Activated naive CD8-positive, alpha-beta T cell treated with anti-CD3 and anti-CD28 coated beads, Interleukin-2, amount 50 U/mL, for 24 hours (primary cell): Measurements from ENCODE around the gene ARHGAP6.

Experiments used
- ATAC-seq: fragments of 150-1000 bp; cut with Tn5 transposase; one replicate; pipeline ENCODE4 v1.10.0; 2021
- DNase-seq: peaks from one replicate; pipeline ENCODE4 v3.0.0; 2021
- H3K27ac Mint-ChIP-seq: one replicate; pipeline ENCODE4 v1.8.0; 2021; ENCODE audit warnings: mild to moderate bottlenecking, mixed read lengths
- H3K27me3 Mint-ChIP-seq: one replicate; pipeline ENCODE4 v1.8.0; 2021; ENCODE audit warnings: mixed read lengths
- H3K36me3 Mint-ChIP-seq: one replicate; pipeline ENCODE4 v1.8.0; 2021; ENCODE audit warnings: low read depth, mixed read lengths
- H3K4me1 Mint-ChIP-seq: one replicate; pipeline ENCODE4 v1.8.0; 2021; ENCODE audit warnings: mixed read lengths
- H3K4me3 Mint-ChIP-seq: one replicate; pipeline ENCODE4 v1.8.0; 2021; ENCODE audit warnings: mild to moderate bottlenecking, moderate library complexity, mixed read lengths
- H3K9me3 Mint-ChIP-seq: one replicate; pipeline ENCODE4 v1.8.0; 2021; ENCODE audit warnings: mixed read lengths

ARHGAP6 gene

DNA sequence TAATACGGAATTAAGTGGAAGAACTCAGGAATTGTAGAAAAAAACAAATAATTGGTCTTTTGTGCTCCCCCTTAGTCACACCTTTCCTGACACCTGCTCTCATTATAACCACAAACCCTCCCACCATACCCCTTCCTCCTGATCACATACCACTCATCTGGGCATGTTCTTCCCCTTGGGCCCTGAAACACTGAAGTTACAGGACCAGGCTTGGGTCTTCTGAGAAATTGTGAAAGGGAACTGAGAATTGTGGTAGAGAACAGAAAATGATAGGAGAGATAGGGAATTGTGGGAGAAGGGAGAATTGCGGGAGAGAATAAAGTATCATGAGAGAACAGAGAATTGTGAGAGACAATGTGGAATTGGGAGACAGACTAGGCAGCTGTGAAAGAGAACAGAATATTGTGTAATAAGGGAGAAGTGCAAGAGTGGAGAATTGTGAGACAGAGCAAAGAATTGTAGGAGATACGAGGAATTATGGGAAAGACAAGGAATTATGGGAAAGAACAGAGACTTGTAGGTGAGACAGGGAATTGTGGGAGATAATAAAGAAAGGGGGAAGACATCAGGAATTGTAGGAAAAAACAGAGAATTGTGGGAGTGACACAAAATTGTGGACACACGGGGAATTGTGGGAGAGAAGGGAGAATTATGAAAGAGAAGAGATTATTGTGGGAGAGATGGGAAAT, 557.3 kb downstream of the ARHGAP6 start:
- Mint-ChIP-seq H3K27ac (no peak overlapping the region), H3K4me3 (no peak overlapping the region), H3K9me3 (no peaks in the 10 kb centered on the region), H3K36me3 (peaks cover 2% of the 10 kb centered on the region), H3K4me1 (peaks cover 16% of the 10 kb centered on the region), H3K27me3 (no peaks in the 10 kb centered on the region)
- ATAC-seq, result no peak
- DNase-seq, result no peak

DNA sequence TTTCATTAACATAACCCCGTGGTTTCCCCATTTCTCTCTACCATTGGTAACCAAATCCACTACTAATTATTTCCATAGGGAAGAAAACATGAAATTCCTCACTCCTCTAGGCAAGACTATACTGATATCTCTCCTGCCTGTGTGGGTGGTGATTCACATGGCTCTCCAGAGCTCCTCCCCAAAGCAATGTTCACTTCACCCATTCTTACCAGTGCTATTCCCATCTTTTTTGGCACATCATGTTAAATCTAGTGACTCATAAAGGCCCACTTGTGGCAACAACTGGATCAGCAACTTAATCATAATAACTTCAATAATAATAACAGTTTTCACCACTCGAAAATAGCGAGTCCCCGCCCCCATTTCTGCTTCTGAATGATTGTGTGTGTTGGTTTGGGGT, 560.6 kb downstream of the ARHGAP6 start:
- H3K27me3 Mint-ChIP-seq, result no peaks in the 10 kb centered on the region
- ATAC-seq, result no peak
- peaks cover 4% of the 10 kb centered on the region for H3K36me3 Mint-ChIP-seq

DNA sequence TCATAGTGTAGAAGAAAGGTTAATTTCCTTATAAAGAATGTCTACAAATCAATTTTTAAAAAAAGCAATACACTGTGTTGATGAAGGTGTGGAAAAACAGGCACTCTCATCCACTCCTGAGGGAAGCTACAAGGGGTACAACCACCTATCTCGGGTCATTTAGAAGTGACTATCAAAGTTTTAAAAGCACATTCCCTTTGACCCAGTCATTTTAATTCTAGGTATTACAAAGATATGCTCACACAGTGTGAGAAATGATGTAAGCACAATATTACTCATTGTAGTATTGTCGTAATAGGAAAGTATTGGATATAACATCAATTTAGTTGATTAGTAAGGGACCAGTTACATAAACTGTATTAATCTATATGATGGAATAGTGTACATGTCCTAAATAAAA, 562.0 kb downstream of the ARHGAP6 start:
- H3K27me3 Mint-ChIP-seq, result no peaks in the 10 kb centered on the region
- no peaks in the 10 kb centered on the region for H3K9me3 Mint-ChIP-seq
- H3K27ac Mint-ChIP-seq, result no peak overlapping the region
- no peak for ATAC-seq
- peaks cover 4% of the 10 kb centered on the region for H3K36me3 Mint-ChIP-seq
- no peak overlapping the region for H3K4me3 Mint-ChIP-seq
- H3K4me1 Mint-ChIP-seq, result no peaks in the 10 kb centered on the region
- no peak for DNase-seq

More for the DNA sequence above, 560.6 kb downstream of the ARHGAP6 start:
- Mint-ChIP-seq H3K9me3 (no peaks in the 10 kb centered on the region), H3K4me3 (no peak overlapping the region), H3K4me1 (no peaks in the 10 kb centered on the region), H3K27ac (no peak overlapping the region)
- no peak for DNase-seq

DNA sequence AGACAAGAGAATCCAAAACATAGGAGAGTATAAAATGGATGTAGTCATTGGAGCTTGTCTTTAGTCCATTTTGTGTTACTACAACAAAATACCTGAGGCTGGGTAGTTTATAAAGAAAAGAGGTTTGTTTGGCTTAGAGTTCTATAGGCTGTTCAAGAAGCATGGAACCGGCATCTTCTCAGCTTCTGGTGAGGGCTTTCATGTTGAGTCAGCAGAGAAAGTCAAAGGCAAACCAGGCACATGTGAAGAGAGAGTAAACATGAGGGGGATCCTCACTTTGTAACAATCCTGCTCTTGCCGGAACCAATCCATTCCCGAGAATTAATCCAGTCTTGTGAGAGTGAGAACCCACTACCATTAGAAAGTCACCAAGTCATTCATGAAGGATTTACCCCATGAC, 562.7 kb downstream of the ARHGAP6 start:
- peaks cover 4% of the 10 kb centered on the region for H3K36me3 Mint-ChIP-seq

DNA sequence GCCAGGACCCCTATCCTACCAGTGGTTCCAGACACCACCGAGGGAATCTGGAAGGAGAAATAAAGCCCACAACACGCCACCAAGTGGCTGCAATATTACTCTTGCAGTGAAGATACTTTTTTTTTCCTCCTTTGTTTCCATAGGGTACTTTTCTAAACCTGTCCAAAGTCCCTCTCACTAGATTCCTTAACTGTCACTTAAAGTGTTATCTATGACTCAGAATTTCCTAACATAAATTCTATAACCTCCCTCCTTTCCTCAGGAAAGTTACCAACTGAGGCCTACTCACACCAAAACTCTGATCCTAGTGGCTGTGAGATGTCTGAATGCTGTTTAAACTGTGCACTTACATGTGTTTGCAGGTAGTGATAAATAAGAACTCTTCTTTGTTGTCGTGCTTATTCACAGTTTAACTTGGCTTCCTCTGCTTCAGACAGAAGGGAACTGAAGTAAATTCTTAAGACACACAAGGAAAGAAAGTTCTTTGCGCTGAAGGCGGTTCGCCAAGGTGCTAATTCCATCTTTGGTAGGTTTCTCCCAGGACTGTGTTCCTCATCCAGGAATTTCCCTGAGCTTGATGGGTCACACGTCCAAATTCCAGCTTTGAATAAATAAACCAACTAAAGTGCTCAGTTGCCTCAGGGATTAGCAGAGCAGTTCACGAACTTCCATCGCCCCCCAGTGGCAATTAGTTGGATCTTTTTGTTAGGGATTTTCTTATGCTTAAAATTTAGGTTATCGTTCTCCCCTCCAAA, 565.3 kb downstream of the ARHGAP6 start:
- no peak for ATAC-seq
- DNase-seq, result no peak
- Mint-ChIP-seq H3K4me1 (no peaks in the 10 kb centered on the region), H3K4me3 (no peak overlapping the region), H3K36me3 (peaks cover 4% of the 10 kb centered on the region), H3K27ac (no peak overlapping the region), H3K9me3 (no peaks in the 10 kb centered on the region), H3K27me3 (no peaks in the 10 kb centered on the region)

More for the DNA sequence above, 562.7 kb downstream of the ARHGAP6 start:
- Mint-ChIP-seq H3K27me3 (no peaks in the 10 kb centered on the region), H3K4me3 (no peak overlapping the region), H3K4me1 (no peaks in the 10 kb centered on the region), H3K27ac (no peak overlapping the region), H3K9me3 (no peaks in the 10 kb centered on the region)
- ATAC-seq, result no peak
- DNase-seq, result no peak

DNA sequence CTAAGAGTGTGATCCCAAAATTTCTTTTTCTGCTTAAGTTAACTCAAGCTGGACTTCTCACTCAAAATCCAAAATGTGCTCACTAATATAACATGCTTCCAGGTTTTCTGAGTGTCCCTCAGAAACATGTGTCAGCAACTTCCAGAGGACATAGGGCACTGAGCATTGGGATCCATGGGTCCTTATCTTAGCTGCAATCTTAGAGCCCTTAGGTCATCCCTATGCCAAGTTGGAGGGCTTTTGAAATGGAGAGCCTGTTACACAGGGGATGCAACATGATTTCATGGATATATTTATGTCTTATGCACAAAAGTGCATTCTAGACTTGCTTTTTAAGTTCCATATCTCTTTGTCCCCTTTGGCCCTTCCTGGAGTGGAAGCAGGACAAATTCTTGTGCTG, 566.3 kb downstream of the ARHGAP6 start:
- Mint-ChIP-seq H3K4me3 (no peak overlapping the region), H3K27me3 (no peaks in the 10 kb centered on the region), H3K4me1 (no peaks in the 10 kb centered on the region), H3K36me3 (peaks cover 2% of the 10 kb centered on the region), H3K27ac (no peak overlapping the region), H3K9me3 (no peaks in the 10 kb centered on the region)
- ATAC-seq (no peak), DNase-seq (no peak)

DNA sequence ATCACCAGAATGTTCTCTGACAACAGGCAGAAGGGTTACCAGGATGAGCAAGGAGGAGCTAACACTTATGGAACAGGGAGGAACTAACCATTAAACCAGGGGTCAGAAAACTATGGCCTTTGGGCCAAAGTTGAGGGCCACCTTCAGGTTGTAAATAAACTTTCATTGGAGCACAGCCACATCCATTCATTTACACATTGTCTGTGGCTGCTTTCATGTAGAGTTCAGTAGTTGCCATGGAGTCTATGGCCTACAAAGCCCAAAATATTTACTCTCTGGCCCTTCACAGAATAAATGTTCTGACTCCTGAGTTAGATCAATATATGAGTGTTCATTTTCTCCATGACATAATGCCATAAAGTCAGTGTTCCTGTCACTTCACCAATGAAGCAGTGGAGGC, 567.8 kb downstream of the ARHGAP6 start:
- no peak overlapping the region for H3K4me3 Mint-ChIP-seq
- no peaks in the 10 kb centered on the region for H3K4me1 Mint-ChIP-seq
- ATAC-seq (no peak), DNase-seq (no peak)
- no peaks in the 10 kb centered on the region for H3K9me3 Mint-ChIP-seq
- H3K27ac Mint-ChIP-seq, result no peak overlapping the region
- H3K36me3 Mint-ChIP-seq, result peaks cover 2% of the 10 kb centered on the region
- no peaks in the 10 kb centered on the region for H3K27me3 Mint-ChIP-seq

DNA sequence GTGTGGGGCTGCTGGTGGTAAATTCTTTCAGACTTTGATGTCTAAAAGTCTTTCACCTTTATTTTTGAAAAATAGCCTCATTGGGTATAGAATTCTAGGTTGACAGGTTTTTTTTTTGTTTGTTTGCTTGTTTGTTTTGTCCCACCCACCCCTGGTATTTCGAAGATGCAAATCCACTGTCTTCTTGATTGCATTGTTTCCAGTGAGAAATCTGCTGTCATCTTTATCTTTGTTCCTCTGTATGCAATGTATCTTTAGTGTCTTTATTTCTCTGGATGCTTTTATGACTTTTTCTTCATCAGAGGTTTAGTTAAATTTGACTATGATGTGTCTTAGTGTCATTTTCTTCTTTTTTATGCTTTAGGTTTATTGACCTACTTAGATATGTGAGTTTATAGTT, 575.9 kb downstream of the ARHGAP6 start:
- no peaks in the 10 kb centered on the region for H3K4me1 Mint-ChIP-seq

More for the DNA sequence above, 575.9 kb downstream of the ARHGAP6 start:
- DNase-seq (no peak), ATAC-seq (no peak)
- Mint-ChIP-seq H3K9me3 (peaks cover 18% of the 10 kb centered on the region), H3K27me3 (no peaks in the 10 kb centered on the region), H3K36me3 (no peaks in the 10 kb centered on the region), H3K27ac (no peak overlapping the region), H3K4me3 (no peak overlapping the region)
